AG04450 (cell line): ENCODE results near the gene MAFB. TPM values are rescaled to one million over a fixed set of nuclear protein-coding genes. Genes with fewer than 3 reads are reported as not detected.

Source experiments
- CTCF ChIA-PET: fragments of 300-600, 350-600 bp; formaldehyde crosslinking; extraction: SDS; loops from one replicate; lab custom pipeline; 2022; ENCODE audit warnings: antibody characterized with exemption, inconsistent platforms; lab: Charles Lee
- POLR2A ChIA-PET: fragments of 350-600 bp; formaldehyde crosslinking; extraction: SDS; loops from one replicate; lab custom pipeline; 2021; ENCODE audit warnings: antibody characterized with exemption, inconsistent platforms; lab: Yijun Ruan, JAX
- DNase-seq: peaks from one replicate; pipeline ENCODE4 v3.0.0-alpha.2; 2011; ENCODE audit warnings: low read depth, low spot score
- H3K27ac ChIP-seq: one replicate; pipeline ENCODE4 v1.5.1; 2012; ENCODE audit warnings: low read depth, low read length, control low read depth
- H3K27me3 ChIP-seq: one replicate; pipeline ENCODE4 v1.6.0; 2012; ENCODE audit warnings: low read length; ENCODE audit not compliant: control insufficient read depth, insufficient read depth
- H3K4me3 ChIP-seq: 2 replicates; pipeline ENCODE4 v1.5.1; 2011; ENCODE audit warnings: mild to moderate bottlenecking, low read depth, low read length, control low read depth
- H3K9me3 ChIP-seq: 2 replicates; pipeline ENCODE4 v1.5.1; 2012; ENCODE audit warnings: low read length; ENCODE audit not compliant: control insufficient read depth, insufficient read depth
- CTCF ChIP-seq: IDR thresholded peaks from 2 replicates; pipeline ENCODE4 v1.5.1; 2011; ENCODE audit warnings: low read depth, low read length, control low read depth, inconsistent platforms
- polyA plus RNA-seq: library from polyadenylated mRNA; depleted of rRNA; stranded (reverse); fragments of >200 nt; gene quantifications from 2 replicates; pipeline ENCODE4 v1.2.3, GENCODE V29; 2011

MAFB gene
- polyA plus RNA-seq, 1 experiment = 0.10 TPM

DNA sequence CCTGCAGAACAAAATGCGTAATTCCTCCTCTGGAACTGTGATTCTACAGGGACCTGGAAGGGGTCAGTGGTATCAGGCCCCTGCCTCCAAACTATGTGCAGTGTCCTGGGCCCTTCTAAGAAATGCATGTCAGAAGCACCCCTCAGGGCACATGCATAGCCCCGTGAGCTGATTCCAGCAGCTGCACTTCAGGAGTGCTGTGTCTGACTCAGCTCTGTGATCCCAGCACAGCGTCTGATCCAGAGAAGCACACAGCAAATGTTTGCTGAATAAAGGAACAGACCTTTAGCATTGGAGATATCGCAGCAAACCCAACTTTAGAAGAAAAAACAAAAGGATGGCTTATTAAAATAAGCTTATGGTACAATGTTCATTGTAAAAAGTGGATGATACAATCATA lies 15.8 kb upstream of the MAFB start:
- CTCF ChIA-PET = interaction anchor here (2.4 kb wide), 1 partner anchor 15 kb away, joined by 9 read pairs; no protein-coding TSS in a partner anchor
- DNase-seq = no peak
- POLR2A ChIA-PET = interaction anchor here (0.7 kb wide), 1 partner anchor 16 kb away, joined by 3 read pairs; no protein-coding TSS in a partner anchor

DNA sequence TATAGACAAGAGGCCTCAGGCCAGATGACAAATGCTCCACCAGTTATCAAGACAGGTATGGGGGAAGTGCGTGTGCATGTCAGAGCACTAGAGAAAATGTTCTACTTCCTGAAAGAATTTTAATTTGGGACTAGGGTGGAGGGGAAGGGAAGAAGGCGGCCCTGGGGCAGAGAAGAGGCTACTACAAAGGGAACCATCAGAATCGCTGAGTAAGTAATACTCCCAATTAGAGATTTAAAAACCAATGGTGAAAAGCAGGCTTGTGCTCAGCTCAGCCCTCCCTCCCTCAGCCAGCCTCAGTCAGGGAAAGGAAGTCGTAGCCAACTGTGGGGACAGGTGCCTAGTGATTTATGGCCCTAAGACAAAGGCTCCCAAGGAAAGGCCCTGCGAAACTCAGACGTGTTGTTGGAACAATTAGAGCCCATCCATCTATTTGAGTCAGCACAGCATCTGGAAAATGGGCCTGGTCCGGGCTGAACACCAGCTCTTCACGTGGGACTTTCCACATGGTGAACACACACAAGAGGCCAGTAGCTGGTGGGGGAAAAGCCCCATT lies 15.0 kb upstream of the MAFB start:
- DNase-seq = no peak
- TF ChIP-seq CTCF = no peak
- CTCF ChIA-PET = interaction anchor here (2.4 kb wide), 1 partner anchor 14 kb away, joined by 9 read pairs; no protein-coding TSS in a partner anchor
- Histone ChIP-seq H3K27ac (no peak overlapping the region), H3K4me3 (no peak overlapping the region), H3K9me3 (no peaks in the 10 kb centered on the region), H3K27me3 (no peaks in the 10 kb centered on the region)
- POLR2A ChIA-PET = interaction anchor here (0.7 kb wide), 1 partner anchor 16 kb away, joined by 3 read pairs; no protein-coding TSS in a partner anchor

More for the DNA sequence above, 15.8 kb upstream of the MAFB start:
- H3K9me3 ChIP-seq = no peaks in the 10 kb centered on the region
- no peak overlapping the region for H3K27ac ChIP-seq
- TF ChIP-seq CTCF = no peak
- no peak overlapping the region for H3K4me3 ChIP-seq
- no peaks in the 10 kb centered on the region for H3K27me3 ChIP-seq

GRCh38 chr20:40702504-40702903 lies 13.5 kb upstream of the MAFB start:
- ChIA-PET POLR2A (no interaction called here), CTCF (interaction anchor here (1.2 to 1.4 kb wide), 2 partner anchors 39 to 261 kb away, joined by 4 read pairs; no protein-coding TSS in a partner anchor)
- H3K9me3 ChIP-seq = no peaks in the 10 kb centered on the region
- peak; percentile 23; the same call in 1 of the 2 replicates for TF ChIP-seq CTCF
- H3K27ac ChIP-seq = no peak overlapping the region
- no peak for DNase-seq
- H3K27me3 ChIP-seq = no peaks in the 10 kb centered on the region
- no peak overlapping the region for H3K4me3 ChIP-seq

DNA sequence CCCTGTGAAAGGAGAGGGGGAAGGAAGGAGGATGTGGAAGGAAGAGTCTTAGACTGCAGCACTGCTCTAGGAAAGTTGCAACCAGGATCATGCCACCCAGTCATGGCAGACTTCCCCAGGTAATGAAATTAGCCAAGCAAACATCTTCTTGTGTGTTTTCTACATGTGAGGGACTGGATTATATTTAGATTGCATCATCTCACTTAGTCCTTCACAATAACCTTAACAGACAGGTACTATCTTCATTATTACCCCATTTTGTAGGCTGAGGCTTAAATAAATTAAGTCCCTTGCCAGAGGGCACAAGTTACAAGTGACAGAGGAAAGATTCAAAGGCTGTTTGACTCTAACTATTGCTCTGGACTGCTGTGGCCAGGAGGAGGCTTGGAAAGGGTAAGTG lies 9.7 kb upstream of the MAFB start:
- Histone ChIP-seq H3K9me3 (no peaks in the 10 kb centered on the region), H3K4me3 (no peak overlapping the region), H3K27me3 (peaks cover 20% of the 10 kb centered on the region), H3K27ac (no peak overlapping the region)
- TF ChIP-seq CTCF = no peak
- POLR2A ChIA-PET = no interaction called here
- DNase-seq = no peak
- CTCF ChIA-PET = no interaction called here

- POLR2A ChIA-PET = no interaction called here
- TF ChIP-seq CTCF = no peak
- no peaks in the 10 kb centered on the region for H3K9me3 ChIP-seq
- no peak overlapping the region for H3K27ac ChIP-seq
- CTCF ChIA-PET = no interaction called here
- H3K27me3 ChIP-seq = peaks cover 21% of the 10 kb centered on the region
- no peak for DNase-seq
- no peak overlapping the region for H3K4me3 ChIP-seq
These were observed 9.2 kb upstream of the MAFB start for GRCh38 chr20:40698281-40698680.
